Activated CD8-positive, alpha-beta memory T cell treated with anti-CD3 and anti-CD28 coated beads for 4 hours (primary cell): ENCODE measurements around the gene ANKRD40CL.

Experiments used
- DNase-seq, 2 donors: peaks; one replicate each; pipeline ENCODE4 v3.0.0-alpha.2; 2020; ENCODE audit warnings: low read depth in 2 of 2

ANKRD40CL gene

DNA sequence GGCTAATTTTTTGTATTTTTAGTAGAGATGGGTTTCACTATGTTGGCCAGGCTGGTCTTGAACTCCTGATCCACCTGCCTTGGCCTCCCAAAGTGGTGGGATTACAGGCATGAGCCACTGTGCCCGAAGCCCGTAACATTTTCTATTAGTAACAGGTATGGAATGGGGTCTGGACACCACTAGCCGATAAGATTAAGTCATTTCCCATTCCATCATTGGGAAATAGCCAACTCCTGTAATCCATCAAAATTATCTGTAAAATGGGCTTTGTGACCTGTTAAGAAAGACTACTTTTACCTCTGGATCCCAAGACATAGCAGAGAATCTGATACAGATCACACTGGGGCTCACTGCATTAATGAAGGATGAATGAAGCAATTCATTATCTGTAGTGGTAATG, 51.8 kb downstream of the ANKRD40CL start:
- no peak for DNase-seq

DNA sequence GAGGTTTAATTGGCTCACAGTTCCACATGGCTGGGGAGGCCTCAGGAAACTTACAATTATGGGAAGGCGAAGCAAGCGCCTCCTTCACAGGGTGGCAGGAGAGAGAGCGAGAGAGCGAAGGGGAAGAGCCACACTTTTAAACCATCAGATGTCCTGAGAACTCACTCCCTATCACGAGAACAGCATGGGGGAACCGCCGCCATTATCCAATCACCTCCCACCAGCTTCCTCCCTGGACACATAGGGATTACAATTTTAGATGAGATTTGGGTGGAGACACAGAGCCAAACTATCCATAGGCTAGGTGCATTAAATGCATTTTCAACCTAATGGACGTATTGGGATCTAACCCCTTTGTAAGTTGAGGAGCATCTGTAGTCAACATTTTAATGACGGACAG, 54.7 kb downstream of the ANKRD40CL start:
- DNase-seq: no peak
